Esophagus squamous epithelium (tissue), 4 donors: ENCODE measurements around the gene CGNL1.

Source experiments
- CTCF ChIP-seq, 6 experiments: fragments of 450-650 bp in 4 of 6; fragments of 200-600 bp in 2 of 6; sonication (generic) in 2 of 6; IDR thresholded peaks; one replicate each; pipeline ENCODE4 v1.5.1; 2016 to 2019; ENCODE audit warnings: antibody characterized with exemption in 6 of 6, mild to moderate bottlenecking in 4 of 6, moderate library complexity in 4 of 6
- POLR2A ChIP-seq, 4 donors: fragments of 450-650 bp; IDR thresholded peaks; one replicate each; pipeline ENCODE4 v1.6.1; 2017; ENCODE audit warnings: antibody characterized with exemption in 4 of 4, mild to moderate bottlenecking in 4 of 4, moderate library complexity in 3 of 4

GRCh38 chr15:57500979-57501576 is 124.8 kb downstream of the CGNL1 start:
- no peak for TF ChIP-seq CTCF (IDR thresholded peaks at IDR 0.05)
- TF ChIP-seq POLR2A (IDR thresholded peaks at IDR 0.05) = no peak
